PC-3 (cell line): Measurements from ENCODE around the gene FGR. TPM values are rescaled to one million over a fixed set of nuclear protein-coding genes. Genes with fewer than 3 reads are reported as not detected.

Source experiments
- ATAC-seq: fragments of 200-7000 bp; cut with Tn5 transposase; 2 replicates; pipeline ENCODE4 v1.9.1; 2020; ENCODE audit warnings: mild to moderate bottlenecking, moderate library complexity
- BruUV-seq: library from RNA; stranded (reverse); fragments of 400-500 nt; replicated peaks from 2 replicates; lab custom pipeline; 2021; lab: Mats Ljungman, UMichigan
- CTCF ChIA-PET: fragments of 300-600 bp; sonication (Branson Sonifier 250); formaldehyde crosslinking; loops from one replicate; lab custom pipeline; 2022; ENCODE audit warnings: antibody characterized with exemption; lab: Charles Lee
- POLR2A ChIA-PET: fragments of 300-600 bp; sonication (Branson Sonifier 250); formaldehyde crosslinking; loops from one replicate; lab custom pipeline; 2022; ENCODE audit warnings: antibody characterized with exemption; ENCODE audit not compliant: unreplicated experiment; lab: Charles Lee
- DNase-seq: peaks from one replicate; pipeline ENCODE4 v3.0.0-alpha.2; 2015
- H2AFZ ChIP-seq: fragments of 300-600 bp; sonication (generic); 2 replicates; pipeline ENCODE4 v1.6.0; 2016; ENCODE audit warnings: antibody characterized with exemption, low read length
- H3F3A ChIP-seq: fragments of 300-600 bp; sonication (generic); one replicate; pipeline ENCODE4 v1.6.0; 2017; ENCODE audit warnings: antibody characterized with exemption, low read length, control low read depth, mild to moderate bottlenecking; ENCODE audit not compliant: unreplicated experiment
- H3K27ac ChIP-seq: fragments of 300-600 bp; sonication (generic); 2 replicates; pipeline ENCODE4 v1.5.1; 2016; ENCODE audit warnings: mild to moderate bottlenecking, low read length
- H3K27me3 ChIP-seq: fragments of 300-600 bp; sonication (generic); 2 replicates; pipeline ENCODE4 v1.6.1; 2016; ENCODE audit warnings: low read length, mixed read lengths
- H3K36me3 ChIP-seq: fragments of 300-600 bp; sonication (generic); 2 replicates; pipeline ENCODE4 v1.6.1; 2016; ENCODE audit warnings: low read depth, mixed run types, low read length, mixed read lengths
- H3K4me1 ChIP-seq: fragments of 300-600 bp; sonication (generic); 2 replicates; pipeline ENCODE4 v1.5.1; 2016; ENCODE audit warnings: low read length; ENCODE audit not compliant: insufficient read depth
- H3K4me2 ChIP-seq: fragments of 300-600 bp; sonication (generic); 2 replicates; pipeline ENCODE4 v1.6.0; 2016; ENCODE audit warnings: low read length
- H3K4me3 ChIP-seq: fragments of 300-600 bp; sonication (generic); 2 replicates; pipeline ENCODE4 v1.5.1; 2016; ENCODE audit warnings: mild to moderate bottlenecking, low read length, mixed read lengths
- H3K79me2 ChIP-seq: fragments of 300-600 bp; sonication (generic); 2 replicates; pipeline ENCODE4 v1.6.1; 2017; ENCODE audit warnings: low read length, mixed read lengths
- H3K9ac ChIP-seq: fragments of 300-600 bp; sonication (generic); 2 replicates; pipeline ENCODE4 v1.6.0; 2016; ENCODE audit warnings: mild to moderate bottlenecking, low read length
- H3K9me2 ChIP-seq: fragments of 300-600 bp; sonication (generic); replicated peaks from 2 replicates; pipeline ENCODE4 v1.6.1; 2016; ENCODE audit warnings: mixed run types, low read length, mixed read lengths
- H3K9me3 ChIP-seq: fragments of 300-600 bp; sonication (generic); 2 replicates; pipeline ENCODE4 v1.6.1; 2016; ENCODE audit warnings: low read length, mixed read lengths
- H4K20me1 ChIP-seq: fragments of 300-600 bp; sonication (generic); 2 replicates; pipeline ENCODE4 v1.6.1; 2016; ENCODE audit warnings: low read length, mixed read lengths
- EZH2 ChIP-seq: fragments of 300-600 bp; sonication (generic); IDR thresholded peaks from one replicate; pipeline ENCODE4 v1.6.1; 2017; ENCODE audit warnings: antibody characterized with exemption, mild to moderate bottlenecking, low read length; ENCODE audit not compliant: unreplicated experiment
- EZH2phosphoT487 ChIP-seq: fragments of 300-600 bp; sonication (generic); IDR thresholded peaks from 2 replicates; pipeline ENCODE4 v1.6.1; 2018; ENCODE audit warnings: mild to moderate bottlenecking, antibody characterized with exemption, low read length, borderline replicate concordance
- intact Hi-C: fragments of 100-400 bp; cut with micrococcal nuclease; formaldehyde crosslinking; loops from 2 replicates; pipeline ENCODE4 v1.9.0; 2023
- total RNA-seq: library from RNA; depleted of rRNA; stranded (reverse); fragments of >200 nt; gene quantifications from 2 replicates; pipeline ENCODE4 v1.2.3, GENCODE V29; 2014
- TF ChIP-seq, protein P1 (sequence below): fragments of 300-600 bp; sonication (generic); conservative IDR thresholded peaks from 2 replicates; pipeline ENCODE4 v1.5.1; 2017; ENCODE audit warnings: antibody characterized with exemption, low read depth, mild to moderate bottlenecking, low read length

The FGR gene
- total RNA-seq, 1 experiment from 2014 or later = not detected

DNA sequence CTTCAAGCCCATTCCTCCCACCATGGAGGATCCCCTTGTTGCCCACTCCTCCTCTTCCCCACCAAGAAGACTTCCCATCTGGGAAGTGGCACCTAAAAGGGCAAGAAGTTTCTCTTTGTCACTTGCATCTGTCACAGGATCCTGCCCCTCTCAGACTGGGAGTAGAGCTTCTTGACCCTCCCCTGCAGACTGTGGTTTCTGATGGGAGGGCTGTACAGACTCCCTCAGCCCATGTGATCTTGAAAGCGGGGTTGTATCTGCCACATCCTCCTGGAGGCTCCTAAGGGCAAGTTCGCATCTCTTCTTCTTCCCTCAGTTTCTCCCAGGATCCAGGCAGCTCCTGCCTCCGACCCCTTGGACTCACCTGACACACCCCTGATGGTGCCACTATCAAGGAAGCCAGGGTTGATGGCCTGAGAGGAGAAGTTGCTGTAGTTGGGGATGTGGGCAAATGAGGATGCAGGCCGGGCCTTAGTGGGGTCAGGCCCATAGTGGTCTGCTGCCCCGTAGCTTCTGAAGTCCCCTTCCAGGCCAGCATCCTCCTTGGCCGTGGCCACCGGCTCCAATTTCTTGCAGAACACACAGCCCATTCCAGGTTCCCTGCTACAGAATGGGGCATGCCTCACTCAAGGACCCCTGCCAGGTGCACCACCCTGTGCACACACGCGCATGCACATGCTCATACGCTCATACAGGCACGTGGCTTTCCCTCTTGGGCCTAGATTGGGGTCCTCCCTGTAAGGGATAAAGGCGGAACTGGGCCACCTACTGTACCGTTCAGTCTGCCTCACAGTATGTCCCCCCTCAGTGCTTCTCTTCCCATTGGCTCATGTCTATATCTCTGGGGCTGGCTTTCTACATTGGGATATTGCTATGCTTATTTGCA, 11.4 kb downstream of the FGR start:
- H2AFZ ChIP-seq = no peak overlapping the region
- H4K20me1 ChIP-seq = no peaks in the 10 kb centered on the region
- TF ChIP-seq, protein P1, sequence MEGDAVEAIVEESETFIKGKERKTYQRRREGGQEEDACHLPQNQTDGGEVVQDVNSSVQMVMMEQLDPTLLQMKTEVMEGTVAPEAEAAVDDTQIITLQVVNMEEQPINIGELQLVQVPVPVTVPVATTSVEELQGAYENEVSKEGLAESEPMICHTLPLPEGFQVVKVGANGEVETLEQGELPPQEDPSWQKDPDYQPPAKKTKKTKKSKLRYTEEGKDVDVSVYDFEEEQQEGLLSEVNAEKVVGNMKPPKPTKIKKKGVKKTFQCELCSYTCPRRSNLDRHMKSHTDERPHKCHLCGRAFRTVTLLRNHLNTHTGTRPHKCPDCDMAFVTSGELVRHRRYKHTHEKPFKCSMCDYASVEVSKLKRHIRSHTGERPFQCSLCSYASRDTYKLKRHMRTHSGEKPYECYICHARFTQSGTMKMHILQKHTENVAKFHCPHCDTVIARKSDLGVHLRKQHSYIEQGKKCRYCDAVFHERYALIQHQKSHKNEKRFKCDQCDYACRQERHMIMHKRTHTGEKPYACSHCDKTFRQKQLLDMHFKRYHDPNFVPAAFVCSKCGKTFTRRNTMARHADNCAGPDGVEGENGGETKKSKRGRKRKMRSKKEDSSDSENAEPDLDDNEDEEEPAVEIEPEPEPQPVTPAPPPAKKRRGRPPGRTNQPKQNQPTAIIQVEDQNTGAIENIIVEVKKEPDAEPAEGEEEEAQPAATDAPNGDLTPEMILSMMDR = no peak
- TF ChIP-seq EZH2phosphoT487 = no peak
- no peak for TF ChIP-seq EZH2
- no peak overlapping the region for H3K4me2 ChIP-seq
- no peaks in the 10 kb centered on the region; the same call in 1 of the 2 replicates for H3K4me1 ChIP-seq
- H3K4me3 ChIP-seq = no peak overlapping the region
- H3K36me3 ChIP-seq = no peaks in the 10 kb centered on the region
- ChIA-PET CTCF (no interaction called here), POLR2A (no interaction called here)
- H3K9me3 ChIP-seq = no peaks in the 10 kb centered on the region
- BruUV-seq = no TSS peak
- H3F3A ChIP-seq = no peaks in the 10 kb centered on the region
- DNase-seq (no peak), ATAC-seq (no peak)
- H3K9ac ChIP-seq = no peak overlapping the region
- H3K79me2 ChIP-seq = no peaks in the 10 kb centered on the region
- intact Hi-C loops = no loop called here
- H3K27me3 ChIP-seq = no peaks in the 10 kb centered on the region
- no peak overlapping the region for H3K27ac ChIP-seq
- H3K9me2 ChIP-seq = no peaks in the 10 kb centered on the region

DNA sequence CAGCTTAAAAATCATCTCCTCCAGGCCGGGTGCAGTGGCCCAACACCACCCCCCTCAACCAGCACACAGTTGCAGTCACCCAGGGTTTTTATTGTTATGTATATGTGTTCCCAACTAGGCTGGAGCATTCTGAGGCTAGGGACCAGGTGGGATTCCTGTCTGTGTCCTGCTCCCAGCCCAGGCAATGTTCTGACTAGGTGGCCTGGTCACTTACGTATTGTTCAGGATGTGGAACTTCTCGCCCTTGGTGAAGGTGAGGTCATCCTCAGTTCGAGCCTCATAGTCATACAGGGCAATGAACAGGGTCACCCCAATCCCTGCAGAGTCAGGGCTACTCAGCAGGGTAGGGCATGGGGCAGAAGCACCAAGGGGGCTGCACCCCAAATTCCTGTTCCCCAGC, 12.2 kb downstream of the FGR start:
- Histone ChIP-seq H3K9me3 (no peaks in the 10 kb centered on the region), H3K27ac (no peak overlapping the region), H3K4me3 (no peak overlapping the region), H3K4me2 (no peak overlapping the region), H3K79me2 (no peaks in the 10 kb centered on the region), H3K36me3 (no peaks in the 10 kb centered on the region), H3K9ac (no peak overlapping the region), H3K9me2 (no peaks in the 10 kb centered on the region), H4K20me1 (no peaks in the 10 kb centered on the region), H3F3A (no peaks in the 10 kb centered on the region), H3K4me1 (no peaks in the 10 kb centered on the region; the same call in 1 of the 2 replicates), H3K27me3 (no peaks in the 10 kb centered on the region), H2AFZ (no peak overlapping the region)
- intact Hi-C loops = no loop called here
- ATAC-seq (no peak), DNase-seq (no peak)
- CTCF ChIA-PET = no interaction called here
- TF ChIP-seq, protein P1 = no peak
- TF ChIP-seq EZH2phosphoT487 = no peak
- POLR2A ChIA-PET = no interaction called here
- no TSS peak for BruUV-seq
